Natural killer cell (primary cell): Measurements from ENCODE around the gene KPNA4. TPM values are rescaled to one million over a fixed set of nuclear protein-coding genes. Genes with fewer than 3 reads are reported as not detected.

Source experiments
- ATAC-seq, 3 donors: fragments of 150-1000 bp in 2 of 3; fragments of 200-7000 bp in 1 of 3; cut with Tn5 transposase; 1 replicate in 1 of 3; 2 replicates in 2 of 3; pipeline ENCODE4 v1.10.0; 2021; ENCODE audit warnings: mild to moderate bottlenecking in 2 of 3, moderate library complexity in 2 of 3
- DNase-seq, 2 donors: peaks; one replicate each; pipeline versions ENCODE4 v3.0.0 to v3.0.0-alpha.2; 2013 to 2021; ENCODE audit warnings: mixed read lengths in 1 of 2
- H3K27ac ChIP-seq: one replicate; pipeline ENCODE4 v1.5.1; 2013; ENCODE audit warnings: mild to moderate bottlenecking, low read length
- H3K27me3 ChIP-seq: one replicate; pipeline ENCODE4 v1.6.1; 2013; ENCODE audit warnings: low read length; ENCODE audit not compliant: control insufficient read depth, insufficient read depth
- H3K36me3 ChIP-seq: one replicate; pipeline ENCODE4 v1.6.1; 2013; ENCODE audit warnings: low read length; ENCODE audit not compliant: control insufficient read depth, insufficient read depth
- H3K4me1 ChIP-seq: one replicate; pipeline ENCODE4 v1.6.1; 2013; ENCODE audit warnings: low read length; ENCODE audit not compliant: control insufficient read depth, insufficient read depth
- H3K4me3 ChIP-seq: one replicate; pipeline ENCODE4 v1.5.1; 2013; ENCODE audit warnings: low read length
- H3K9me3 ChIP-seq: one replicate; pipeline ENCODE4 v1.6.1; 2013; ENCODE audit warnings: low read length; ENCODE audit not compliant: control insufficient read depth, insufficient read depth
- H3K27ac Mint-ChIP-seq, 2 donors: one replicate each; pipeline ENCODE4 v1.8.0; 2022; ENCODE audit warnings: mild to moderate bottlenecking in 2 of 2, mixed read lengths in 2 of 2, moderate library complexity in 1 of 2
- H3K27me3 Mint-ChIP-seq, 2 donors: one replicate each; pipeline ENCODE4 v1.8.0; 2022; ENCODE audit warnings: low read depth in 2 of 2, mixed read lengths in 2 of 2
- H3K36me3 Mint-ChIP-seq: one replicate; pipeline ENCODE4 v1.8.0; 2022; ENCODE audit warnings: mixed read lengths
- H3K4me1 Mint-ChIP-seq, 2 donors: one replicate each; pipeline ENCODE4 v1.8.0; 2022; ENCODE audit warnings: mixed read lengths in 2 of 2
- H3K4me3 Mint-ChIP-seq: one replicate; pipeline ENCODE4 v1.8.0; 2022; ENCODE audit warnings: mild to moderate bottlenecking, moderate library complexity, mixed read lengths
- H3K9me3 Mint-ChIP-seq, 2 donors: one replicate each; pipeline ENCODE4 v1.8.0; 2022; ENCODE audit warnings: mixed read lengths in 2 of 2
- CTCF ChIP-seq: fragments of 200-600 bp; IDR thresholded peaks from one replicate; pipeline ENCODE4 v1.8.0; 2022; ENCODE audit warnings: antibody characterized with exemption
- WGBS: methylation state at CpG from one replicate; pipeline ENCODE4 v1.1.7; 2013; ENCODE audit warnings: missing lambda C conversion rate; ENCODE audit not compliant: insufficient coverage; 5-methylcytosine and 5-hydroxymethylcytosine counted together
- intact Hi-C: fragments of 100-400 bp; cut with micrococcal nuclease; formaldehyde crosslinking; loops from one replicate; pipeline ENCODE4 v1.14.2; 2022
- total RNA-seq, 4 donors: library from RNA; stranded (reverse); fragments of 120-200 nt in 1 of 4; gene quantifications; one replicate each; pipeline versions ENCODE4 v1.2.3 to v1.2.4, GENCODE V29; 2013 to 2022

KPNA4 gene
- total RNA-seq, 3 donors from 2014 or later (not counting 1 experiment from before 2014, with no cell fraction given) = 69.1 to 81.7 (median 74.1) TPM

DNA sequence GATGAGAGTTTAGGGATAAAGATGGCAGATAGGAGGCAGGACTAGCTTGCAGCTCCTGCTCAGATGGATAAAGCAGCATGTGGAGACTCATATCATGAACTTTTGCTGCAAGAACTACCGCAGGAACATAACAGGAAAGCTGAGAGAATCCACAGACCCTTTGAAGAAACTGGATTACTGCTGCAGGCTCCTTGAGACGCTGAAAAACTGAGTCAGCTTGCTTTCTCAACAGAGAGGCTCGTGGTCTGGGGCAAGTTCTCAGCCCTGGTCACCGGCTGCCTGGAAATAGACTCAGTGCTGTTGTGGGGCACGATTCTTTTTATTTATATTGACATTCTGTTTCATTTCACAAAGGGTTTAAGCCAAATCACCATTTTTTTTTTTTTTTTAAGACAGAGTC is 87.0 kb downstream of the KPNA4 start:
- H3K36me3 ChIP-seq = no peaks in the 10 kb centered on the region

GRCh38 chr3:160477750-160478149 is 87.6 kb downstream of the KPNA4 start:
- H3K4me1 Mint-ChIP-seq = no peaks in the 10 kb centered on the region

More for the DNA sequence above, 87.0 kb downstream of the KPNA4 start:
- H3K27me3 ChIP-seq = no peaks in the 10 kb centered on the region
- WGBS = 83% methylated on average over 5 of the region's 5 CpGs
- Mint-ChIP-seq H3K4me3 (no peak overlapping the region), H3K4me1 (no peaks in the 10 kb centered on the region), H3K27ac (no peak overlapping the region), H3K27me3 (peaks cover 0 to 6% of the 10 kb centered on the region in 2 donors), H3K36me3 (no peaks in the 10 kb centered on the region), H3K9me3 (no peaks in the 10 kb centered on the region)
- ATAC-seq = no peak
- no peak for DNase-seq
- no peak overlapping the region for H3K27ac ChIP-seq
- intact Hi-C loops = no loop called here
- H3K9me3 ChIP-seq = no peaks in the 10 kb centered on the region
- H3K4me3 ChIP-seq = no peak overlapping the region
- no peaks in the 10 kb centered on the region for H3K4me1 ChIP-seq
- TF ChIP-seq CTCF = no peak

DNA sequence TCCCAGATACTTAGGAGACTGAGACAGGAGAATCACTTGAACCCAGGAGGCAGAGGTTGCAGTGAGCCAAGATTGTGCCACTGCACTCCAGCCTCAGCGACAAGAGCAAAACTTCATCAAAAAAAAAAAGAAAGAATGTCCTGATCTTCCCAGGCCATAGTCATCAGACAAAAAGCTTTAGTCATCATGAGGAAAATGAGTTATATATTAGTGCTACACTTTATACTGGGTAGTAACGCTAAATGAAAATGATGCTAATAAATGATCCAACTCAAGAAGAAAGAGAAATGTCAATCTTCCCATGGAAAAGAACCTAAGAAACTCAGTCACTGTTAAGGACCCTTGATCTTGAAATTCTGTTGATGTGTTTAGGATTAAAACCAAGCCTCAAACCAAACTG is 89.5 kb downstream of the KPNA4 start:
- H3K27me3 Mint-ChIP-seq = peaks cover 0 to 3% of the 10 kb centered on the region in 2 donors
- no peak overlapping the region for H3K4me3 Mint-ChIP-seq
- no peaks in the 10 kb centered on the region for H3K4me1 Mint-ChIP-seq
- no peak for TF ChIP-seq CTCF
- no peak for DNase-seq
- H3K36me3 Mint-ChIP-seq = no peaks in the 10 kb centered on the region
- Histone ChIP-seq H3K4me3 (no peak overlapping the region), H3K27me3 (no peaks in the 10 kb centered on the region), H3K4me1 (peaks cover 7% of the 10 kb centered on the region), H3K9me3 (peaks cover 4% of the 10 kb centered on the region), H3K27ac (no peak overlapping the region), H3K36me3 (no peaks in the 10 kb centered on the region)
- intact Hi-C loops = no loop called here
- no peak overlapping the region for H3K27ac Mint-ChIP-seq
- WGBS = 96% methylated on average over 2 of the region's 2 CpGs
- H3K9me3 Mint-ChIP-seq = no peaks in the 10 kb centered on the region
- ATAC-seq = no peak

More at GRCh38 chr3:160477750-160478149, 87.6 kb downstream of the KPNA4 start:
- Histone ChIP-seq H3K9me3 (no peaks in the 10 kb centered on the region), H3K4me3 (no peak overlapping the region), H3K27ac (no peak overlapping the region), H3K36me3 (no peaks in the 10 kb centered on the region), H3K27me3 (no peaks in the 10 kb centered on the region), H3K4me1 (no peaks in the 10 kb centered on the region)
- DNase-seq = no peak
- Mint-ChIP-seq H3K9me3 (no peaks in the 10 kb centered on the region), H3K4me3 (no peak overlapping the region), H3K27me3 (peaks cover 0 to 3% of the 10 kb centered on the region in 2 donors), H3K27ac (no peak overlapping the region), H3K36me3 (no peaks in the 10 kb centered on the region)
- ATAC-seq = no peak
- TF ChIP-seq CTCF = no peak
- intact Hi-C loops = no loop called here
- WGBS = 93% methylated on average over 5 of the region's 5 CpGs

GRCh38 chr3:160475153-160475552 is 90.2 kb downstream of the KPNA4 start:
- intact Hi-C loops = no loop called here
- no peaks in the 10 kb centered on the region for H3K36me3 ChIP-seq
- Mint-ChIP-seq H3K36me3 (no peaks in the 10 kb centered on the region), H3K27me3 (peaks cover 0 to 3% of the 10 kb centered on the region in 2 donors), H3K4me3 (no peak overlapping the region), H3K4me1 (no peaks in the 10 kb centered on the region), H3K9me3 (no peaks in the 10 kb centered on the region), H3K27ac (no peak overlapping the region)
- H3K27ac ChIP-seq = no peak overlapping the region
- 62% methylated on average over 2 of the region's 2 CpGs for WGBS
- no peak for ATAC-seq
- no peak overlapping the region for H3K4me3 ChIP-seq
- H3K4me1 ChIP-seq = peaks cover 7% of the 10 kb centered on the region
- TF ChIP-seq CTCF = no peak
- peaks cover 10% of the 10 kb centered on the region for H3K9me3 ChIP-seq
- DNase-seq = no peak
- no peaks in the 10 kb centered on the region for H3K27me3 ChIP-seq
